Astrocyte (in vitro differentiated cells and primary cell): ENCODE data around the gene DYSF.

Experiments used
- EZH2 ChIP-seq: IDR thresholded peaks from 2 replicates; pipeline ENCODE4 v1.6.1; 2012; ENCODE audit warnings: mild to moderate bottlenecking, low read length, inconsistent platforms; ENCODE audit not compliant: insufficient read depth
- TF ChIP-seq, protein P1 (sequence below): IDR thresholded peaks from 2 replicates; pipeline ENCODE4 v1.5.1; 2011; ENCODE audit warnings: low read depth, mild to moderate bottlenecking, inconsistent platforms, low read length, moderate library complexity; ENCODE audit not compliant: insufficient read depth

GRCh38 chr2:71563872-71564271 lies 110.5 kb downstream of the DYSF start:
- TF ChIP-seq, protein P1, sequence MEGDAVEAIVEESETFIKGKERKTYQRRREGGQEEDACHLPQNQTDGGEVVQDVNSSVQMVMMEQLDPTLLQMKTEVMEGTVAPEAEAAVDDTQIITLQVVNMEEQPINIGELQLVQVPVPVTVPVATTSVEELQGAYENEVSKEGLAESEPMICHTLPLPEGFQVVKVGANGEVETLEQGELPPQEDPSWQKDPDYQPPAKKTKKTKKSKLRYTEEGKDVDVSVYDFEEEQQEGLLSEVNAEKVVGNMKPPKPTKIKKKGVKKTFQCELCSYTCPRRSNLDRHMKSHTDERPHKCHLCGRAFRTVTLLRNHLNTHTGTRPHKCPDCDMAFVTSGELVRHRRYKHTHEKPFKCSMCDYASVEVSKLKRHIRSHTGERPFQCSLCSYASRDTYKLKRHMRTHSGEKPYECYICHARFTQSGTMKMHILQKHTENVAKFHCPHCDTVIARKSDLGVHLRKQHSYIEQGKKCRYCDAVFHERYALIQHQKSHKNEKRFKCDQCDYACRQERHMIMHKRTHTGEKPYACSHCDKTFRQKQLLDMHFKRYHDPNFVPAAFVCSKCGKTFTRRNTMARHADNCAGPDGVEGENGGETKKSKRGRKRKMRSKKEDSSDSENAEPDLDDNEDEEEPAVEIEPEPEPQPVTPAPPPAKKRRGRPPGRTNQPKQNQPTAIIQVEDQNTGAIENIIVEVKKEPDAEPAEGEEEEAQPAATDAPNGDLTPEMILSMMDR: no peak
- no peak for TF ChIP-seq EZH2
